ENCODE data around the gene DUSP28.

Gene DUSP28

GRCh38 chr2:240601061-240601830 lies 41.1 kb downstream of the DUSP28 start:
- no peak for DNase-seq (ENCODE audit: low read depth)

DNA sequence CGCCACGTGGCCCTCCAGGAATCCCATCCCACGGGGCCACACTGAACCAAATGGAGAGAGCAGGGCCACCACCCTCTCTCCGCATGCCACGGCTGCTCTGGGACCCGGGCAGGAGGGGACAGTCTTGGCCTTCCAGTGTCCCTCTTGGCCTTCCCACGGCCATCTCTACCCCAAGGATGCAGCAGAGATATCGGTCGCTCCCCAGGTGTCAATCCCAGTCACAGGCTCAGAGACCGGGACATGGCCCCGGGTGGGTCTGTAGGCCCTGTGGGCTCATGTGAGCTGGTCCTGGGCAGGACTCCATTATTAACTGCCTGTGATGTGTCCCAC lies 41.6 kb downstream of the DUSP28 start:
- no peak for DNase-seq (ENCODE audit: low read depth)

GRCh38 chr2:240602266-240603050 lies 42.3 kb downstream of the DUSP28 start:
- no peak for DNase-seq (ENCODE audit: low read depth)

GRCh38 chr2:240603081-240603835 lies 43.1 kb downstream of the DUSP28 start:
- DNase-seq (ENCODE audit: low read depth) = no peak

- DNase-seq (ENCODE audit: low read depth) = no peak
Measured at GRCh38 chr2:240603846-240604245, 43.7 kb downstream of the DUSP28 start.

DNA sequence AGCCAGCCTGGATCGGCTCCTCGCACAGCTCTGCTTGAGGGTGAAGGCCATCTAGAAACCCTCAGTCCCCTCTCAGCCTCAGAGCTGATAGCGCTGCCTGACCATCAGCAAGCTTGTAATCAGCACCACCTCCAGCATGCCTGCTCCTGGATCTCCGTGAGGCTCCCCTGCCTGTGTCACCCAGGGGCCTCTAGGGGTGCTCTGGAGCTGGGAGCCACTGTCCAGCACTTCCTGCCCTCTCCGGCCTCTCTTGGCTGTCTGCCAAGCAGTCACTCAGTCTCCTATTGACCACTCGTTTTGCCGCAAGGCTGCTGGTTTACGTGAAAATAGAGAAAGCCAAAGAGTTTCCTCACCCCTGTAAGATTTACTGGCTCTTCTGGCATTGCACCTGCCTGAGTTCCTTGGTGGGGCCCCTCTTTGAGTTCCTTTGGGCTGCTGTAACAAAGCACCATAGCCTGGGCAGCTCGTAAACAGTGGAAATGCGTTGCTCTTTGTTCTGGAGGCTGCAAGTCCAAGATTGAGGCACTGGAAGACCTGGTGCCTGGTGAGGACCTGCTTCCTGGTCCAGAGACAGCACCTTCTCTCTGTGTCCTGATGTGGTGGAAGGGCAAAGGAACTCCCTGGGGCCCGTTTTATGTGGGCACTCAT lies 44.3 kb downstream of the DUSP28 start:
- DNase-seq (ENCODE audit: low read depth) = no peak

DNA sequence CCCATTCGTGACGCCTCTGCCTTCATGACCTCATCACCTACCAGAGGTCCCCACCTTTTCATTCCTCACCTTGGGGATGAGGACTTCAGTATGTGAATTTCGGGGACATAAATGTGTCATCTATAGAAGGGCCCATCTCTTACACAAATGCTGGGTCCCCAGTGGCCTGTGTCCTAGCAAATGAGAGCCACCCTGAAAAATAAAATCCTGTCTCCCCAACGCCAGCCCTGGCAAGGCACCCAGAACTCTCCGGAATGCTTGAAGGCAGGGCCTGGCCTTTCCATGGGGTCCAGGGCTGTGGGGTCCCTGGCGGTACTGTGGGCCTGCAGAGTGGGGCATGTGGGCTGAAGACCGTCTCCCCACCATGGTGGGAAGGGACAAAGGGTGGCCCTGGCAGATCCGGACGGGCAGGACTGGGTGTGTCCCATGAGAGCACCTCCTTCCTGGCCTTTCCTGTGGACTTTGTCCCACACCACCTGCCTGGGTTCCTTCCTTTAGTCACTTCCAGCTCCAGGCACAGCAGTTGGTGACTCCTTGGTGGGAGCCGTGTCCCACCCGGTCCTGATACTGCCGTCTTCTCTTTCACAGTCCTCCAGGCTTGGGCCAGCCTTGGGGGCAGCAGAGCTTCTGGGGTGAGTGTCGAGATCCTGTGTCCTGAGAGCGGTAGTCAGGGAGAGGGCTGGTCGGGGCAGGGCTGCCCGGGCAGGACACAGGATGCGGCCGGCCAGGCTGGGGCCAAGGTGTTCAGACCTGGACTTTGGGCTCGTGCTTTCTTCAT lies 45.0 kb downstream of the DUSP28 start:
- DNase-seq (ENCODE audit: low read depth) = no peak

- no peak for DNase-seq (ENCODE audit: low read depth)
Measured at GRCh38 chr2:240605867-240606743, 45.9 kb downstream of the DUSP28 start.

DNA sequence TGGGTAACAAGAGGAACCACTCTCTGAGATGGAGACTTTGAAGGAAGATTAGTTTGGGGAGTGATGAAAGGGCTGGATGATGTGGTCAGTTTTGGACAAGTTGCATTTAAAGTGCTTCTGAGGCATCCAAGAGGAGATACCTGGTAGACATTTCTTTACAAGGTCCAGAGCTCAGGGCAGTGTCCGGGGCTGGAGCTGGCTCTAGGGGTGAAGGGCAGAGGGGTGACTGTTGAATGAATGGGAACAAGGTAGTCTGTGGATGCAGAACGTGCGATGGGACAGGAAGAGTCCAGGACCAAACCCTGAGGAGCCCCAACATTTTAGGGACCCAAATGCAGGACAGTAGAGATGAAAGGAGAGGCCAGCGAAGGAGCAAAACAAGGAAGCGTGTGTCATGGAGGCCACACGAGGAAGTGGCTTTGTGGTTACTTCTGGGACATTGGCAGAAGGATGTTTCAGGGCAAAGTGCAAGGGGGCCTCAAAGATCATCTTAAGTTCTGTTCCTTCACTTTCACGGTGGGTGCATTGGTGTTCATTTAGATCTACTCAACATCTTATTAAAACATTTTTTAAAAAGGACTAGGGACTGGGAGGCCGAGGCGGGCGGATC lies 51.5 kb downstream of the DUSP28 start:
- DNase-seq (ENCODE audit: low read depth) = no peak

All from activated T-helper 1 cell treated with Interleukin-2 at 50 U/mL for 16 hours (primary cell).